ENCODE data around the gene NINL. TPM values are rescaled to one million over a fixed set of nuclear protein-coding genes. Genes with fewer than 3 reads are reported as not detected.
A peak's percentile ranks its signal among the peaks of the same experiment; 100 is the strongest.
"Not testable (repeated sequence)": the region's sequence is repeated elsewhere in the genome, so short reads cannot be mapped to it uniquely, and the experiment has no call there.

Gene NINL
- total RNA-seq, 1 donor from 2014 or later: 10.7 TPM

DNA sequence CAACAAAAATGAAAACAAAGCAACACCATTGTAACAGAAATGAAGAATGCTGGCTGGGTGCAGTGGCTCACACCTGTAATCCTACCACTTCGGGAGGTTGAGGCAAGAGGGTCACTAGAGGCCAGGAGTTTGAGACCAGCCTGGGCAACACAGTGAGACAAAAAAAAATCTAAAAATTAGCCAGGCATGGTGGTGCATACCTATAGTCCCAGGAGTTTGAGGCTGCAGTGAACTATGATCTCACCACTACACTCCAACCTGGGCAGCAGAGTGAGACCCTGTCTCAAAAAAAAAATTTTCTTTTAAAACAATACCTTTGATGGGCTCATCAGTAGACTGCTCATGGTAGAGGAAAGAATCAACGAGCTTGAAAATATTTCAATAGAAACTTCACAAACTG, 18.5 kb downstream of the NINL start:
- intact Hi-C loops (cut with DNase I): no loop called here

GRCh38 chr20:25565578-25566157, 19.7 kb downstream of the NINL start:
- DNase-seq: no peak
- intact Hi-C loops (cut with DNase I): no loop called here
- ATAC-seq (ENCODE audit: poor library complexity): no peak

More for the DNA sequence above, 18.5 kb downstream of the NINL start:
- no peak for ATAC-seq (ENCODE audit: poor library complexity)
- no peak for DNase-seq

DNA sequence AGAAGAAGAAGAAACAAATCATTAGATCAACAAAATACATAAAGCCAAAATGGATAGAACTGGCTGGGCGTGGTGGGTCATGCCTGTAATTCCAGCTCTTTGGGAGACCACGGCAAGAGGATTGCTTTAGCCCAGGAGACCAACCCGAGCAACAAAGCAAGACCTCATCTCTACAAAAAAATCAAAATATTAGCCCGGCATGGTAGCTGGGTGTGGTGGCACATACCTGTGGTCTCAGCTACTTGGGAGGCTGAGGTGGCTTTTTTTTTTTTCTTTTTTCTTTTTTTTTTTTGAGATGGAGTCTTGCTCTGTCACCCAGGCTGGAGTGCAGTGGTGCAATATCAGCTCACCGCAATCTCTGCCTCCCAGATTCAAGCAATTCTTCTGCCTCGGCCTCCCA, 21.5 kb downstream of the NINL start:
- no peak for DNase-seq
- no peak for ATAC-seq (ENCODE audit: poor library complexity)
- intact Hi-C loops (cut with DNase I): no loop called here

- intact Hi-C loops (cut with DNase I): no loop called here
- ATAC-seq (ENCODE audit: poor library complexity) (no peak), DNase-seq (no peak)
Observed at GRCh38 chr20:25563362-25563761, 22.0 kb downstream of the NINL start.

DNA sequence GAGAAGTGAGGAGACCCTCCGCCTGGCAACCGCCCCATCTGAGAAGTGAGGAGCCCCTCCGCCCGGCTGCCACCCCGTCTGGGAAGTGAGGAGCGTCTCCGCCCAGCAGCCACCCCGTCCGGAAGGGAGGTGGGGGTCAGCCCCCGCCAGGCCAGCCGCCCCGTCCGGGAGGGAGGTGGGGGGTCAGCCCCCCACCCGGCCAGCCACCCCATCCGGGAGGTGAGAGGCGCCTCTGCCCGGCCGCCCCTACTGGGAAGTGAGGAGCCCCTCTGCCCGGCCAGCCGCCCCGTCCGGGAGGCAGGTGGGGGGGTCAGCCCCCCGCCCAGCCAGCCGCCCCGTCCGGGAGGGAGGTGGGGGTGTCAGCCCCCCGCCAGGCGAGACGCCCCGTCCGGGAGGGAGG, 23.6 kb downstream of the NINL start:
- intact Hi-C loops (cut with DNase I); DNase-seq; ATAC-seq (ENCODE audit: poor library complexity): not testable (repeated sequence)

DNA sequence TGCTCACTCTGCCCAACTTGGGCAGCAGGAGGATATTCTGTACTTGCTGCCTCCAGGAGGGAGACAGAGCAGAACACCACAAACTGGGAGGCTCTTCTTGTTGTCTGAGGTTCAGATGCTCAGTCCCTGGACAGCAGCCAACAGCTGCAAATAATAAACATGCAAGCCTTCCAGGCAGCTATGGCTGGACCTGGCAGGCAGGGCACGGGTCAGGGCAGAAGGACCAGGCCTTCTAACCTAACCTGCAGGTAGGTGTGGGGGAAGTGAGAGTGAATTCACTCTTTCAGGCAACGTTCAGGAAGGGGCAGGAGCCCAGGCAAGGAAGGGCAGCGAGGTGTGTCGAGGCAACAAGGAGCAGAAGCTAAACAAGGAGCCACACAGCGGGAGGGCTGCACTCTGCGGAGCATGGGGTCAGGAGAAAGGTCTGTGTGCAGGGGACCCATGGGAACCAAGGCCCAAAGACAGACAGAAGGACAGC, 31.5 kb downstream of the NINL start:
- DNase-seq (no peak), ATAC-seq (ENCODE audit: poor library complexity) (peak; percentile 51)
- intact Hi-C loops (cut with DNase I): no loop called here

DNA sequence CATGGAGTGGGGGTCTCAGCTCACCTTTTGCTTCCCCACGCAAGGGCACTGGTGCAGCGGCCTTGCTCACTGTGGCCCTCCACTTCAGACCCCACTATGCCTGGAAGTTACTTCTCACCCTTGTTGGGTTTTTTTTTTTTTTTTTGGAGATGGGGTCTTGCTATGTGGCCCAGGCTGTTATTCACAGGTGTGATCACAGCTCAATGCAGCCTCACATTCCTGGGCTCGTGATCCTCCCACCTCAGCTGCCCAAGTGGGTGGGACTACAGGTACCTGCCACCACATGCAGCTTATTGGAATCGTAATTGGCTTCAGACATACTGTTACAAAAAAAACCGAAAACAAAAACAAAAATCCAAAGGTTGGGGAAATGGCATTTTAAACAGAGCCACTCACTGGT, 32.4 kb downstream of the NINL start:
- DNase-seq (no peak), ATAC-seq (ENCODE audit: poor library complexity) (no peak)
- intact Hi-C loops (cut with DNase I): no loop called here

- ATAC-seq (ENCODE audit: poor library complexity): no peak
- DNase-seq: no peak
- intact Hi-C loops (cut with DNase I): no loop called here
Observed at GRCh38 chr20:25551413-25552215, 33.7 kb downstream of the NINL start.

DNA sequence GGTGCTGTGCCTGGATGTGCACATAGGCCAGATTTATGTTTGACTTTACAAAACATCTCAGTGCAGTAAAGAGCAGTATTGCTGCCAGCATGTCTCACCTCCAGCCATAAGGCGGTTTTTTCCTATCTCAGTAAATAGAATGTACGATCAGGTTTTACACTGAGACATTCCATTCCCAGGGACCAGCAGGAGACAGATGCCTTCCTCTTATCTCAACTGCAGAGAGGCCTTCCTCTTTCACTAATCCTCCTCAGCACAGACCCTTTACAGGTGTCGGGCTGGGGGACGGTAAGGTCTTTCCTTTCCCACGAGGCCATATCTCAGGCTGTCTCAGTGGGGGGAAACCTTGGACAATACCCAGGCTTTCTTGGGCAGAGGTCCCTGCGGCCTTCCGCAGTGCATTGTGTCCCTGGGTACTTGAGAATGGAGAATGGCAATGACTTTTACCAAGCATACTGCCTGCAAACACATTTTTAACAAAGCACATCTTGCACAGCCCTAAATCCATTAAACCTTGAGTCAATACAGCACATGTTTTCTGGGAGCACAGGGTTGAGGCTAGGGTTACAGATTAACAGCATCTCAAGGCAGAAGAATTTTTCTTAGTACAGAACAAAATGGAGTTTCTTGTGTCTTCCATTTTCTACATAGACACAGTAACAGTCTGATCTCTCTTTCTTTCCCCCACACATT, 34.5 kb downstream of the NINL start:
- DNase-seq; intact Hi-C loops (cut with DNase I); ATAC-seq (ENCODE audit: poor library complexity): not testable (repeated sequence)

GRCh38 chr20:25549843-25550477, 35.4 kb downstream of the NINL start:
- intact Hi-C loops (cut with DNase I): no loop called here
- ATAC-seq (ENCODE audit: poor library complexity) (no peak), DNase-seq (no peak)

- no peak for ATAC-seq (ENCODE audit: poor library complexity)
- intact Hi-C loops (cut with DNase I): no loop called here
- DNase-seq: no peak
Observed at GRCh38 chr20:25549172-25549773, 36.1 kb downstream of the NINL start.

- DNase-seq (no peak), ATAC-seq (ENCODE audit: poor library complexity) (no peak)
- intact Hi-C loops (cut with DNase I): no loop called here
Observed at GRCh38 chr20:25548613-25549086, 36.7 kb downstream of the NINL start.

- DNase-seq: no peak
- intact Hi-C loops (cut with DNase I): no loop called here
Observed at GRCh38 chr20:25547999-25548398, 37.3 kb downstream of the NINL start.

DNA sequence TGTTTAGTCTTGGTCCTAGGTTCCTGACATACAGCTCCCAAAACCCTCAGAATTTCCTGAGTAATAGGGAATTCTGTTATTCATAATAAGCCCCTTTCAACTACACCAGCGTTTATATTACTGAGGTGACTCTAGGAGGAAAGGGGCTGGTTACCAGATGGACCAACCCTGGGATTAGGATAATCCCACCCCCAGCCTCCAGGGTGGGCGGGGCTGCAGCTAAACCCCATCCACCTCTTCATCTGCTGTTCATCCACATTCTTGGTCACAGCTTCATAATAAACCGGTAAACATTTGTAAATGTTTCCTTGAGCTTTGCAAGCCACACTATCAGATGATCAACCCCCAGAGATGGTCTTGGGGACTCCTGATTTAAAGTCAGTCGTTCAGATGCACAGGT, 38.3 kb downstream of the NINL start:
- no peak for DNase-seq
- intact Hi-C loops (cut with DNase I): no loop called here

More at GRCh38 chr20:25547999-25548398, 37.3 kb downstream of the NINL start:
- ATAC-seq (ENCODE audit: poor library complexity): no peak

DNA sequence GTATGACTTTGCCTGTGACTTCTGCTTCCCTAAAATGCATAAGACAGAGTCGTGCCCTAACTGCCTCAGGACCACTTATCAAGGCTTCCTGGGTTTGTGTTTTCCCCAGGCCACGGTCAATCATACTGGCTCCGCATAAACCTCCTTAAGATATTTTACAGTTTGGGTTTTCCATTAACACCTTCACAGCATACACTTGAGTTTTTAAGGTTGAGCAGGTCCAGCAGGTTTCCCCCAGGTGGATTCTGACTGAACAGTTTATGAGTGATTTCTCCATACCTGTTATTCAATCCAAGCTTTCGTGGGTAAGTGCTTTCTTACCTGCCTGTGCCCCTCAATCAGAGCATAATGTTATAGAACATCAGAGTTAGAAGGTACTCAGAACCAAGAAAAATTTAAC, 39.3 kb downstream of the NINL start:
- intact Hi-C loops (cut with DNase I): no loop called here
- DNase-seq (no peak), ATAC-seq (ENCODE audit: poor library complexity) (no peak)

More for the DNA sequence above, 38.3 kb downstream of the NINL start:
- ATAC-seq (ENCODE audit: poor library complexity): no peak

GRCh38 chr20:25545171-25545570, 40.2 kb downstream of the NINL start:
- intact Hi-C loops (cut with DNase I): no loop called here
- DNase-seq: no peak

DNA sequence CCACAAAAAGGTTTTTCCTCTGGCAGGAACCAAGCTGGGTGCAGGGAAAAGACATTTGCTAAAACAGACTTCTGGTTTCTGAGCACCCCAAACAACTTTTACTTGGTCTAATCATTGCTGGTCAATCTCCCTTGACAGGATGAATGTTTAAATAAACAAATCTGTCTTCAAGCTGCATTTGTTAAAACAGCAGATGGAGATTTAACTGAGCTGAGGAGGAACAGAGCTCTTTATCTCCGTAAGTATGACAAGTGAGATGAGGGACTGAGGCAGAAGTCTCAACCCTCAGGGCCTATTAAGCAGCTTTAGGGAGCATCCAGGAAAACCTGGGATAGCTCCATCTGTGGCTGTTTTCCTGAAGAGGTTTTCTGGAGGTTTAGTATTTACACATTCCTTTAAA, 40.6 kb downstream of the NINL start:
- no peak for ATAC-seq (ENCODE audit: poor library complexity)
- intact Hi-C loops (cut with DNase I): no loop called here
- no peak for DNase-seq

More at GRCh38 chr20:25545171-25545570, 40.2 kb downstream of the NINL start:
- no peak for ATAC-seq (ENCODE audit: poor library complexity)

DNA sequence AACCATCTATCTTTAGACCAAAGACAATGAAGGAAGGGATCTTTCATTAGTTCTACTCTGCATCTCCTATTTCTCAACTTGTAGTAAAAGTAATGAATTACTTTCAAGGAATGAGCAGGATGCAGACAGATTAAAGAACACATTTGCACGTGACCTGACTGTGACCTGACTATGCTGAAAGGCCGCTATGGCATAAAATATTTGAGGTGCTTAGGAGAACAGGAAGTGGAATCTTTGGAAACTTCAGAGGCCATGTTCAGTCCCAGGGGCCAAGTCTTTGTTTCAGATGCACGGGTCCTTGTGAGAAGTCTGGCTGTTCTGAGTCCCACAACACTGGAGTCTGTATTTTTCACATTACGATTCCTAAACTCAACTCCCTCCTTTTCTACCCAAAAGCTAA, 41.0 kb downstream of the NINL start:
- ATAC-seq (ENCODE audit: poor library complexity): no peak
- intact Hi-C loops (cut with DNase I): no loop called here

DNA sequence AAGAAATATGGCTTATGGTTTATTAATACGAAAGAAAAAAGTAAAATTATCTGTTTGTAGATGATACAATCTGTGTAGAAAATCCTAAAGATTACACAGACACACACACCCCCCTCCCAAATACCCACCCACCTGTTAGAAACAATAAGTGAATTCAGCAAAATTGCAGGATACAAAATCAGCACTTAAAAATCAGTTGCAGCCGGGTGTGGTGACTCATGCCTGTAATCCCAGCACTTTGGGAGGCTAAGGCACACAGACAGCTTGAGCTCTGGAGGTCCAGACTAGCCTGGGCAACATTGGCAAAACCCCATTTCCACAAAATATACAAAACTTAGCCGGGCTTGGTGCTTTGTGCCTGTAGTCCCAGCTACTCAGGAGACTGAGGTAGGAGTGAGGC, 42.3 kb downstream of the NINL start:
- intact Hi-C loops (cut with DNase I): no loop called here
- DNase-seq: no peak
- no peak for ATAC-seq (ENCODE audit: poor library complexity)

More for the DNA sequence above, 41.0 kb downstream of the NINL start:
- DNase-seq: no peak

Measured in Right ventricle myocardium superior (tissue), 1 donor.